ENCODE data around the gene ARHGAP19.

The ARHGAP19 gene

GRCh38 chr10:97292097-97292861 lies at the start of gene ARHGAP19:
TSS of gene ARHGAP19 (minus strand) at chr10:97292637. CDS start at chr10:97292627, 10 bp downstream.
- intact Hi-C loops (cut with DNase I) = no loop called here
- DNase-seq = peak; percentile 84 to 99 (median 96)

GRCh38 chr10:97341416-97341815 lies 49.0 kb upstream of the ARHGAP19 start:
- DNase-seq = no peak
- intact Hi-C loops (cut with DNase I) = no loop called here

GRCh38 chr10:97338041-97338440 lies 45.6 kb upstream of the ARHGAP19 start:
- DNase-seq = peak in 2 of 42 donors; percentile 27 to 36

GRCh38 chr10:97336942-97337831 lies 44.8 kb upstream of the ARHGAP19 start:
- DNase-seq = peak in 1 of 42 donors; percentile 37
- intact Hi-C loops (cut with DNase I) = no loop called here

More at GRCh38 chr10:97338041-97338440, 45.6 kb upstream of the ARHGAP19 start:
- intact Hi-C loops (cut with DNase I) = no loop called here

GRCh38 chr10:97336446-97336845 lies 44.0 kb upstream of the ARHGAP19 start:
- intact Hi-C loops (cut with DNase I) = no loop called here
- no peak for DNase-seq

- intact Hi-C loops (cut with DNase I) = no loop called here
- DNase-seq = no peak
Observed at GRCh38 chr10:97336006-97336405, 43.6 kb upstream of the ARHGAP19 start.

- intact Hi-C loops (cut with DNase I) = no loop called here
- peak in 1 of 42 donors; percentile 33 for DNase-seq
Observed at GRCh38 chr10:97335188-97335619, 42.8 kb upstream of the ARHGAP19 start.

- DNase-seq = peak; percentile 74 to 95 (median 91)
- intact Hi-C loops (cut with DNase I) = loop anchor here (1.0 to 5.0 kb wide), 2 partner anchors 15 to 52 kb away; partner anchors contain the start of gene FRAT1
Observed at GRCh38 chr10:97334370-97335175, 42.1 kb upstream of the ARHGAP19 start, which contains the start of gene FRAT2. TSS of gene FRAT2 (minus strand) at chr10:97334729. CDS start at chr10:97334572, 157 bp downstream.

- intact Hi-C loops (cut with DNase I) = loop anchor here (1.0 to 5.0 kb wide), 2 partner anchors 14 to 51 kb away; partner anchors contain the start of gene FRAT1
- DNase-seq = peak in 29 of 42 donors; percentile 23 to 70 (median 48)
Observed at GRCh38 chr10:97333601-97334369, 41.3 kb upstream of the ARHGAP19 start.

GRCh38 chr10:97333351-97333600 lies 40.8 kb upstream of the ARHGAP19 start:
- intact Hi-C loops (cut with DNase I) = loop anchor here (5.0 kb wide), 1 partner anchor 51 kb away; no protein-coding TSS in a partner anchor

GRCh38 chr10:97332591-97333350 lies 40.3 kb upstream of the ARHGAP19 start:
- intact Hi-C loops (cut with DNase I) = loop anchor here (5.0 kb wide), 1 partner anchor 50 kb away; no protein-coding TSS in a partner anchor
- peak in 39 of 42 donors; percentile 38 to 85 (median 64) for DNase-seq

More at GRCh38 chr10:97333351-97333600, 40.8 kb upstream of the ARHGAP19 start:
- DNase-seq = peak in 4 of 42 donors; percentile 35 to 46 (median 44)

GRCh38 chr10:97331153-97331703 lies 38.8 kb upstream of the ARHGAP19 start:
- intact Hi-C loops (cut with DNase I) = loop anchor here (5.0 kb wide), 1 partner anchor 49 kb away; no protein-coding TSS in a partner anchor
- no peak for DNase-seq

- intact Hi-C loops (cut with DNase I) = loop anchor here (5.0 kb wide), 1 partner anchor 47 kb away; no protein-coding TSS in a partner anchor
- no peak for DNase-seq
Observed at GRCh38 chr10:97329766-97330165, 37.3 kb upstream of the ARHGAP19 start.

GRCh38 chr10:97328646-97329453 lies 36.4 kb upstream of the ARHGAP19 start:
- intact Hi-C loops (cut with DNase I) = no loop called here
- DNase-seq = no peak

- intact Hi-C loops (cut with DNase I) = no loop called here
- no peak for DNase-seq
Observed at GRCh38 chr10:97327348-97328294, 35.2 kb upstream of the ARHGAP19 start.
